Measurements from ENCODE around the gene NHS.

Gene NHS

DNA sequence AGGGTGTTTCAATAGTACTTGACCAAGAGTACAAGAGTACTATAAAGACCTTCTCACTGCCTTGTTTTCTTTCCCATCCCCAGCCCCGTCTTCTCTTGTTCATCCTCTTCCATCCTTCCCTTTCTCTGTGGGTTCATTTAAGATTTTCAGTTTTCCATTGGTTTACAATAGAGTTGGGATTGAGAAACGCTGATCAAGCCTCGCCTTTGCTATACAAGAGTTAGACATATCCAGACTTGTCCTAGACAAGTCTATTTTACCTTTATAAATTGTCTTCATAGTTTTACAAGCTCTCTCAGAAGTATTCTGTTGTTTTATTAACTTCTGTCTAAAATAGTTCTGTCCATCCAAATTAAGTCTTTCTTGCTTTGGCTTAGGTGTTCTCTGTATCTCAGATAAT is 332.7 kb downstream of the NHS start:
- Histone ChIP-seq H3K27me3 (ENCODE audit: control insufficient read depth, insufficient read depth, low read length) (no peaks in the 10 kb centered on the region), H3K9ac (ENCODE audit: low read length) (no peak overlapping the region), H3K36me3 (ENCODE audit: control insufficient read depth, insufficient read depth, low read length) (no peaks in the 10 kb centered on the region), H3K4me3 (ENCODE audit: low read length) (no peak overlapping the region), H3K4me1 (ENCODE audit: control insufficient read depth, insufficient read depth, low read length) (no peaks in the 10 kb centered on the region), H3K9me3 (ENCODE audit: control insufficient read depth, low read length) (no peaks in the 10 kb centered on the region)

DNA sequence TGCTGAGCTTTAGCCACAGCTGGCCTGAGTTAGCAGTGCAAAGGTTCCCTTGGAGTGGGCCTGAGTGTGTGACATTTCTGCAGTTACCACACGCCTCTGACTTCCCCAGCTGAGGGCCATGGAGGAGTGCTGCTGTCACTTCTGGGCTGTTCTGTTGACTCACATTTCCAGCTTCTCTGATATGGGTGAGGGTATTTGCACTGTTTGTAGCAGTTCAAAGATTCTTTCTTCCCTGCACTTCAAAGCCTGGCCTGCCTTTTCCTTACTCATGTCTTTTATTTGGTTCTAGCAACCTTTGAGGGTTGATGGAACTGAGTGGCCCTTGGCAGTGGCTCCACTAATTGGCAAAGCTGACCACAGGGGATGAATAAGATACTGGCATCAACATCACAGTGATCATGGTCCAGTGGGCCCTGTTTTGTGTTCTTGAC is 335.9 kb downstream of the NHS start:
- Histone ChIP-seq H3K4me3 (ENCODE audit: low read length) (no peak overlapping the region), H3K4me1 (ENCODE audit: control insufficient read depth, insufficient read depth, low read length) (no peaks in the 10 kb centered on the region), H3K9ac (ENCODE audit: low read length) (no peak overlapping the region), H3K27me3 (ENCODE audit: control insufficient read depth, insufficient read depth, low read length) (no peaks in the 10 kb centered on the region), H3K36me3 (ENCODE audit: control insufficient read depth, insufficient read depth, low read length) (no peaks in the 10 kb centered on the region), H3K9me3 (ENCODE audit: control insufficient read depth, low read length) (no peaks in the 10 kb centered on the region)

DNA sequence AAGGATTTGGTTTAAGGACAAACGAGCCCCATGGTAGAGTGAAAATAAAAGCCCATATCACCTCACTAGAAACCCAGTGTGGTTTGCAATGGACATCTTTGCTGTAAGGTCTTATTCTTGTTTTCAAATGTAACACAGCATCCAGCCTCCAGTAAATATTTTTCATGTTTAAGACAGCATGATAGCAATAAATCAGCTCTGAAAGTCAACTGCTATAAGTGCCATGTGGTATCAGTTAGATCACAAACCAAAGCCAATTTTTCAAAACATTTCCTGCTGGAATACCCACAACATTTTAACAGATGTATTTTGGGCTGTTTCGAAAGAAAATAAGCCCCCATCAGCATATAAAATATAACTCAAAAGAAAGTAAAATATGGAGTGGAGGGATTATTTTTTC is 338.3 kb downstream of the NHS start:
- Histone ChIP-seq H3K4me3 (ENCODE audit: low read length) (no peak overlapping the region), H3K9ac (ENCODE audit: low read length) (no peak overlapping the region), H3K4me1 (ENCODE audit: control insufficient read depth, insufficient read depth, low read length) (no peaks in the 10 kb centered on the region), H3K27me3 (ENCODE audit: control insufficient read depth, insufficient read depth, low read length) (no peaks in the 10 kb centered on the region), H3K9me3 (ENCODE audit: control insufficient read depth, low read length) (no peaks in the 10 kb centered on the region), H3K36me3 (ENCODE audit: control insufficient read depth, insufficient read depth, low read length) (no peaks in the 10 kb centered on the region)

DNA sequence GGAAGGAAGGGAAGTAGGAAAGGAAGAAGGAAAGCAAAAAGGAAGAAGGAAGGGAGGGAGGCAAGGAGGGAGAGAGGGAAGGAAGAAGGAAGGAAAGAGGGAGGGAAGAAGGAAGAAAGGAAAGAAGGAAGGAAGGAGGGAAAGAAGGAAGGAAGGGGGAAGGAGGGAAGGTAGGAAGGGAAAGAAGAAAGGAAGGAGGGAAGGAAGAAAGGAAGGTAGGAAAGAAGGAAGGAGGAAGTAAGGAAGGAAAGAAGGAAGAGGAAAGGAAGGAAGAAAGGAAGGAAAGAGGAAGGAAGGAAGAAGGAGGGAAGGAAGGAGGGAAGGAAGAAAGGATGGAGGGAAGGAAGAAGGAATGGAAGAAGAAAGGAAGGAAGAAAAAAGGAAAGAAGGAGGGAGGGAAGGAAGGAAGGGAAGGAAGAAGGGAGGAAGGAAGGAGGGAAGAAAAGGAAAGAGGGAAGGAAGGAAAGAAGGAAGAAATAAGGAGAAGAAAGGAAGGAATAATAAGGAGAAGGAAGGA is 343.7 kb downstream of the NHS start:
- Histone ChIP-seq H3K36me3 (ENCODE audit: control insufficient read depth, insufficient read depth, low read length) (no peaks in the 10 kb centered on the region), H3K4me1 (ENCODE audit: control insufficient read depth, insufficient read depth, low read length) (no peaks in the 10 kb centered on the region), H3K9ac (ENCODE audit: low read length) (no peak overlapping the region), H3K4me3 (ENCODE audit: low read length) (no peak overlapping the region), H3K27me3 (ENCODE audit: control insufficient read depth, insufficient read depth, low read length) (no peaks in the 10 kb centered on the region), H3K9me3 (ENCODE audit: control insufficient read depth, low read length) (no peaks in the 10 kb centered on the region)

DNA sequence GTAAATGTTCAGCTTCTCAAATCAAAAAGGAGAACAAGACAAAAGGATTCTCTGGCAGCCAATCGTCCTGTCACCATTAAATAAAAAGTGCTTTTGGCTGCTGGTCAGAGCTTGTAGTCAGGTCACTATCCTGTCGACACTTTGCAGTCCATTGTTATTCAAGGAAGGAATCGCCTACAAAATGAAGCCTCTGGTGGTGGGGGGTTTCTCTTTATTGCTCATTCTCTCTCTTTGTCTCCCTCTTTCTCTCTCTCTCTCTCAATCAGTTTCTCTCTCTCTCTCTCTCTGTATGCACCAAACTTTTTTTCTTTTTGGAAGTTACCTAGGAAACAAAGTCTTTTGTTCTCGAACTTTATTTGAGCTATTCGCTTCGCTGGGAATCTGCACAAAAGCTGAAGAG is 344.7 kb downstream of the NHS start:
- Histone ChIP-seq H3K4me3 (ENCODE audit: low read length) (no peak overlapping the region), H3K9ac (ENCODE audit: low read length) (no peak overlapping the region), H3K36me3 (ENCODE audit: control insufficient read depth, insufficient read depth, low read length) (no peaks in the 10 kb centered on the region), H3K9me3 (ENCODE audit: control insufficient read depth, low read length) (no peaks in the 10 kb centered on the region), H3K27me3 (ENCODE audit: control insufficient read depth, insufficient read depth, low read length) (no peaks in the 10 kb centered on the region), H3K4me1 (ENCODE audit: control insufficient read depth, insufficient read depth, low read length) (no peaks in the 10 kb centered on the region)

DNA sequence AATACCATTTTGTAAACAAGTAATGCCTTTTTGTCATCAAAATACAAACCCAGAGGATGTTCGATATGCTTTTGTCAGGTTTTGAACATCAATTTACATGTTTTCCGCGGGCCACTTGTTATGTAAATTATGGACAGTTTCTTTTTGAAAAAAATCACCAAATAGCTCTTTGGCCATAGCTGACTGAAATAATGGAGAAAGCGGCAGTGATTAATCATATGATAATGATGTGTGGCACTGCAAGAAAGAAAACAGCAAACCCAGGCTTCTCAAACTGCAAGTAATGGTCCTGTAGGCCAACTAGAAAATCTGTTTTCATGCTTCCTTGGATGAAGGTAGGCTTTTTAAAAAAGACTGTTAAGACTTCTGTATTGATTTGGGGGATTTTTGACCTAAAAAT is 346.7 kb downstream of the NHS start:
- H3K4me1 ChIP-seq (ENCODE audit: control insufficient read depth, insufficient read depth, low read length) = no peaks in the 10 kb centered on the region
- no peaks in the 10 kb centered on the region for H3K9me3 ChIP-seq (ENCODE audit: control insufficient read depth, low read length)

DNA sequence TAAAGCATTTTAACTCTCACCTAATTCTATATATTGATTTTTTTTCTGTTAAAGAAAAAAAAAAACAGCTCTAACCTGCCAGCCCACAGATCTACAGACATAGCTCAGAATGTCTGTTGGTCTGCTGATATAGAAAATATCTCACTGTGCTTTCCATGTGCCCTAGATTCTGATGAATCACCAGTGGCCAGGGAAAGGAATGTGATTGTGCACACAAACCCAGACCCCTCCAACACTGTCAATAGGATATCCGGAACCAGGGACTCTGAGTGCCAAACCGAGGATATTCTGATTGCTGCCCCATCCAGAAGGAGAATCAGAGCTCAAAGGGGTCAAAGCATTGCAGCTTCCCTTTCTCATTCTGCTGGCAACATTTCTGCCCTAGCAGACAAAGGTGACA is 350.2 kb downstream of the NHS start:
- Histone ChIP-seq H3K9ac (ENCODE audit: low read length) (no peak overlapping the region), H3K4me1 (ENCODE audit: control insufficient read depth, insufficient read depth, low read length) (no peaks in the 10 kb centered on the region), H3K9me3 (ENCODE audit: control insufficient read depth, low read length) (no peaks in the 10 kb centered on the region), H3K4me3 (ENCODE audit: low read length) (no peak overlapping the region), H3K36me3 (ENCODE audit: control insufficient read depth, insufficient read depth, low read length) (no peaks in the 10 kb centered on the region), H3K27me3 (ENCODE audit: control insufficient read depth, insufficient read depth, low read length) (no peaks in the 10 kb centered on the region)

More for the DNA sequence above, 346.7 kb downstream of the NHS start:
- Histone ChIP-seq H3K4me3 (ENCODE audit: low read length) (no peak overlapping the region), H3K36me3 (ENCODE audit: control insufficient read depth, insufficient read depth, low read length) (no peaks in the 10 kb centered on the region), H3K27me3 (ENCODE audit: control insufficient read depth, insufficient read depth, low read length) (no peaks in the 10 kb centered on the region), H3K9ac (ENCODE audit: low read length) (no peak overlapping the region)

DNA sequence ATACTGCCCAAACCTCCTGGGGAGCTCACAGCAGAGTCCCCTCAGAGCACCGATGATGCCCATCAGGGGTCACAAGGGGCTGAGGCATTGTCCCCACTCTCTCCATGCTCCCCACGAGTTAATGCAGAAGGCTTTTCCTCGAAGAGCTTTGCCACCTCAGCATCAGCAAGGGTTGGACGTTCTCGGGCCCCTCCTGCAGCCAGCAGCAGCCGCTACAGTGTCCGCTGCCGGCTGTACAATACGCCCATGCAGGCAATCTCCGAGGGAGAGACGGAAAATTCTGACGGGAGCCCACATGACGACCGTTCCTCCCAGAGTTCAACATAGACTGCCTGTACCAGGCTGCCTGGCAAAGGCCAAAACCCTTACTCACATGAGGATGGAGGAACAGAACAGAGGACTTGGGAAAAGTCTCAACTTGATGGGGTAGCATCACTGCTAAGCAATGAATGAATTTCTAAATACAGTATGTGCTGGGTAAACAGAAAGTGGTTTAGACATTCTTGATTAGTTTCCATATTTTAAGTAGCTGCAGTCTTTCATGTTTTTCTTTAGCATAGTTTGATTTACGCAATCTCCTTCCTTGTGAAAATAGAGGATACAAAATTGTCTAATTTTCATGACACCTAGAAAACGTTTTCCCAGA is 357.3 kb downstream of the NHS start:
- H3K27me3 ChIP-seq (ENCODE audit: control insufficient read depth, insufficient read depth, low read length) = no peaks in the 10 kb centered on the region
- H3K9me3 ChIP-seq (ENCODE audit: control insufficient read depth, low read length) = no peaks in the 10 kb centered on the region
- H3K4me3 ChIP-seq (ENCODE audit: low read length) = no peak overlapping the region
- H3K4me1 ChIP-seq (ENCODE audit: control insufficient read depth, insufficient read depth, low read length) = no peaks in the 10 kb centered on the region
- H3K36me3 ChIP-seq (ENCODE audit: control insufficient read depth, insufficient read depth, low read length) = no peaks in the 10 kb centered on the region
- H3K9ac ChIP-seq (ENCODE audit: low read length) = no peak overlapping the region

DNA sequence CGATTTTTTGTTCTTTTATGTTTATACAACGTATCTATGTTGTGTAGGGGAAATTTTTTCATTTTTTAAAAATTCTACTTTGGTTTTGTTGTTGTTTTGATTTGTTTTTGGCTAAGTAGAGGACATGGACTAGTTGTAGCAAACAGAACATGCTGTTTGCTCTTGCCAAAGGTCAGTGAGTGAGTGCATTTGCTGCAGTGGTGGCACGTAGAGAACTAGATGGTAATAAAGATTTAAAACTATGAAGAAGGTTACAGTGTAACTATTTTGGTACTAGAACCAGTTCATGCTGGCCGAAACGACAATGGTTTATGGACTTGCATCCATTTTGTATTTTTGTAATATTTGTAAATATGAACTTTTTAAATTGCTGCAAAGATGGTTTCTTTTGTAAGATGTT is 360.4 kb downstream of the NHS start:
- Histone ChIP-seq H3K4me3 (ENCODE audit: low read length) (no peak overlapping the region), H3K4me1 (ENCODE audit: control insufficient read depth, insufficient read depth, low read length) (no peaks in the 10 kb centered on the region), H3K9me3 (ENCODE audit: control insufficient read depth, low read length) (no peaks in the 10 kb centered on the region), H3K9ac (ENCODE audit: low read length) (no peak overlapping the region), H3K36me3 (ENCODE audit: control insufficient read depth, insufficient read depth, low read length) (no peaks in the 10 kb centered on the region), H3K27me3 (ENCODE audit: control insufficient read depth, insufficient read depth, low read length) (no peaks in the 10 kb centered on the region)

DNA sequence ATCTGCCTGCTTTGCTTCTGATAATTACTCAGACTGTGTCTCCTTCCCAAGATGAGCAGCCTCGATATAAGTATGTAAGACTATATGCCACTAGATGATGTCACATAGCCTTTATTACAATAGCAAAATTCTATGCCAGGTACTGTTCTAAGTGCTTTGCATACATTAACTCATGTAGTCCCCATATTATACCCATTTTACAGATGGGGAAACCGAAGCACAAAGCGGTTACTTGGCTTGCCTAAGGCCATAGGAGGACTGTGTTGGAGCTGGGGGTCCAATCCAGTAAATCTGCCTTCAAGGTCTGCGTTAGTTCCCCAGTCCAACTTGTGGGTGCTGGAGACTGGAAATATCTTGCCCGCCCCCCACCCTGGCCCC is 361.5 kb downstream of the NHS start:
- H3K4me3 ChIP-seq (ENCODE audit: low read length) = peak overlapping the region; percentile 36
- no peaks in the 10 kb centered on the region for H3K27me3 ChIP-seq (ENCODE audit: control insufficient read depth, insufficient read depth, low read length)
- no peaks in the 10 kb centered on the region for H3K36me3 ChIP-seq (ENCODE audit: control insufficient read depth, insufficient read depth, low read length)
- H3K4me1 ChIP-seq (ENCODE audit: control insufficient read depth, insufficient read depth, low read length) = no peaks in the 10 kb centered on the region
- peak overlapping the region; percentile 28 for H3K9ac ChIP-seq (ENCODE audit: low read length)
- no peaks in the 10 kb centered on the region for H3K9me3 ChIP-seq (ENCODE audit: control insufficient read depth, low read length)

DNA sequence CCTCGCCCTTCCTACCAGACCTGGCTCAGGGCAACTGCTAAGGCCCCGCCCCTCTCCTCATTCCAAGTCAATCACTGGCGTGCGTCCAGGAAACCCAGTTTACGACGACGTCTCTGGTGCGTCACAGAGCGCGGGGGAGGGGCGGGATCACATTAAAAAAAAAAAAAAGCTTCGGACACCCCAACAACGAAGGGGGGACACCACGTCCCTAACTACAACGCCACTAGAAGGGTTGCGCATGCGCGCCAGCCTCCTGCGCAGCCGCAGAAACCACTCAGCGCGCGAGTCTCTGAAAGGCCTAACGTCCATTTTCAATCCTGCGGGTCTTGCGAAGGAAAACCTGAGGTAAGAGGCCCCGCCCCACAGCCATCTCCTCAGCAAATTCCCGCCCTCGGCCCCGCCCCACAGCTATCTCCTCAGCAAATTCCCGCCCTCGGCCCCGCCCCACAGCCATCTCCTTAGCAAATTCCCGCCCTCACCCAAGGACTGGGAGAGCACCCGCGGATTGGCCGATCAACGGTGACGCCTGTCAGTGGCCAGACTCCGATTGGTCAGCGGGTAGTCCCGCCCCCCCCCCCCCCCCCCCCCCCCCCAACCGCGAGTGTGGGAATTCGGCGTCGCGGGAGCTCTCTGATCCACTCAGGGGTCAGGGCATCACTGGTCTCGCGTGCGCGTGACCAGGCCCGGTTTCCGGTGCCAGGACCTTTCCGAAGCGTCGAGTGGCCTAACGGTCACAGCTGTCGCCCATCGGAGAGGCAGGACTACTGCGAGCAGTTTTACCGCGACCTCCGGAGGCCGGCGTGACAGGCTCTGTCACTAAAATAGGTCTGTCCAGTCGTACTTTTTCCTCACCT is 362.1 kb downstream of the NHS start, which contains the start of gene SCML1:
Gene SCML1 (plus strand): TSS at position 638 of the 854 bp plus-strand sequence. CDS start 6,694 bp downstream, outside the sequence.
- Histone ChIP-seq H3K9ac (ENCODE audit: low read length) (peak within 1 kb of the TSS; percentile 80), H3K9me3 (ENCODE audit: control insufficient read depth, low read length) (no peaks in the 10 kb centered on the region), H3K27me3 (ENCODE audit: control insufficient read depth, insufficient read depth, low read length) (no peaks in the 10 kb centered on the region), H3K4me1 (ENCODE audit: control insufficient read depth, insufficient read depth, low read length) (no peaks in the 10 kb centered on the region), H3K4me3 (ENCODE audit: low read length) (peak within 1 kb of the TSS; percentile 51), H3K36me3 (ENCODE audit: control insufficient read depth, insufficient read depth, low read length) (no peaks in the 10 kb centered on the region)

DNA sequence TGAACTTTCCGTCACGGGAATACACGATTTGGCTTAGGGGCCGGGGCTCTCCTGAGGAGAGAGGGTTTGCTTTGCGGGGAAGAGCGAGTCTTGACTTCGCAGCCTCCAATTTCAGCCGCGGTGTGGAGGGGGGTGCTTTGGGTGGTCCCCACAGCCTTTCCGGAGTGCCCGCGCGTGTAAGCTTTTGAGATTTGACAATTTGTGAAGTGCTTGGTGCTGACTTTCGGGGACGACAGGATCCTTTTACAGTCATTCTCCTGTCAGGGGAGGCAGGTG is 362.6 kb downstream of the NHS start:
- Histone ChIP-seq H3K4me3 (ENCODE audit: low read length) (peak overlapping the region; percentile 51), H3K36me3 (ENCODE audit: control insufficient read depth, insufficient read depth, low read length) (no peaks in the 10 kb centered on the region), H3K9me3 (ENCODE audit: control insufficient read depth, low read length) (no peaks in the 10 kb centered on the region), H3K9ac (ENCODE audit: low read length) (peak overlapping the region; percentile 80), H3K4me1 (ENCODE audit: control insufficient read depth, insufficient read depth, low read length) (no peaks in the 10 kb centered on the region), H3K27me3 (ENCODE audit: control insufficient read depth, insufficient read depth, low read length) (no peaks in the 10 kb centered on the region)
